ENCODE results near the gene WHRN.

DNA sequence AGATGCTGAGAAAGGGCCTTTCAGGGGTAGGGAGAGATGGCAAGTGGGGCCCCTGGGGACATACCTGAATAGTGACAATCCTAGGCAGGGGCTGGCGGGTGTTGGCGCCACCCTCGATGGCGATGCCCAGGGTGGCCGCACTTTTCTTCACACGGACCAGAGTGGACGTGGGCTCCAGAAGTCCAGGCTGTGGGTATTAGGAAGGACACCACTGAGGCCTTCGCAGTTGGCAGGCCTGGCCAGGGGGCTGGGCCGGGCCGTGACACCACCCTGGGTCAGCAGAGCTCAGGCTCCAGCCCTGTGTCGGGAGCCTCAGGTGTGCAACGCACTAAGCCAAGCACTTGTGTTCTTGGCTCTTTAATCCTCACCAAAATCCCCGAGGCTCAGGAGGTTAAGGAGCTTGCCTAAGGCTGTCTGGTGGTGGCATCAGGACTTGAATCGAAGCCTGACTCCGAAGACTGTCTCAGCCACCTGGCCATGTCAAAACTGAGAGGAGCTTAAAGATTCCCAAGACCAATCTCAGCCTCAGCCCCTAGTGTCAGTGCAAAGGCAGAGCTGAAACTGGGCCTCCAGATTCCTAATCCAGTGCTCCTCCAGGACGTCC, 102.0 kb downstream of the WHRN start:
- TF ChIP-seq, protein P1, sequence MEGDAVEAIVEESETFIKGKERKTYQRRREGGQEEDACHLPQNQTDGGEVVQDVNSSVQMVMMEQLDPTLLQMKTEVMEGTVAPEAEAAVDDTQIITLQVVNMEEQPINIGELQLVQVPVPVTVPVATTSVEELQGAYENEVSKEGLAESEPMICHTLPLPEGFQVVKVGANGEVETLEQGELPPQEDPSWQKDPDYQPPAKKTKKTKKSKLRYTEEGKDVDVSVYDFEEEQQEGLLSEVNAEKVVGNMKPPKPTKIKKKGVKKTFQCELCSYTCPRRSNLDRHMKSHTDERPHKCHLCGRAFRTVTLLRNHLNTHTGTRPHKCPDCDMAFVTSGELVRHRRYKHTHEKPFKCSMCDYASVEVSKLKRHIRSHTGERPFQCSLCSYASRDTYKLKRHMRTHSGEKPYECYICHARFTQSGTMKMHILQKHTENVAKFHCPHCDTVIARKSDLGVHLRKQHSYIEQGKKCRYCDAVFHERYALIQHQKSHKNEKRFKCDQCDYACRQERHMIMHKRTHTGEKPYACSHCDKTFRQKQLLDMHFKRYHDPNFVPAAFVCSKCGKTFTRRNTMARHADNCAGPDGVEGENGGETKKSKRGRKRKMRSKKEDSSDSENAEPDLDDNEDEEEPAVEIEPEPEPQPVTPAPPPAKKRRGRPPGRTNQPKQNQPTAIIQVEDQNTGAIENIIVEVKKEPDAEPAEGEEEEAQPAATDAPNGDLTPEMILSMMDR (IDR thresholded peaks at IDR 0.05), result no peak
- no peak for TF ChIP-seq POLR2A (IDR thresholded peaks at IDR 0.05)

All from tibial nerve (tissue), 3 donors.